Fibroblast of lung (primary cell): ENCODE measurements around the gene PCGF1. TPM values are rescaled to one million over a fixed set of nuclear protein-coding genes. Genes with fewer than 3 reads are reported as not detected.

ENCODE experiments used
- DNase-seq, 2 donors: peaks; one replicate each; pipeline versions ENCODE4 v3.0.0 to v3.0.0-alpha.2; 2010; ENCODE audit warnings: low read depth in 2 of 2
- H2AFZ ChIP-seq: 2 replicates; pipeline ENCODE4 v1.5.1; 2012; ENCODE audit warnings: low read length, control low read depth, inconsistent platforms
- H3K27ac ChIP-seq: 2 replicates; pipeline ENCODE4 v1.5.1; 2011; ENCODE audit warnings: low read length, control low read depth; ENCODE audit not compliant: insufficient read depth
- H3K27me3 ChIP-seq: 2 replicates; pipeline ENCODE4 v1.5.1; 2011; ENCODE audit warnings: mild to moderate bottlenecking, low read length; ENCODE audit not compliant: control insufficient read depth, insufficient read depth
- H3K36me3 ChIP-seq: 2 replicates; pipeline ENCODE4 v1.5.1; 2011; ENCODE audit warnings: low read length; ENCODE audit not compliant: control insufficient read depth, insufficient read depth
- H3K4me1 ChIP-seq: 2 replicates; pipeline ENCODE4 v1.5.1; 2011; ENCODE audit warnings: low read length; ENCODE audit not compliant: control insufficient read depth, insufficient read depth; ENCODE audit errors: extremely low read depth
- H3K4me2 ChIP-seq: 2 replicates; pipeline ENCODE4 v1.5.1; 2011; ENCODE audit warnings: low read length, control low read depth; ENCODE audit not compliant: insufficient read depth; ENCODE audit errors: extremely low read depth
- H3K4me3 ChIP-seq, 4 experiments: fragments of 200-600 bp in 1 of 4; sonication (generic) in 1 of 4; replicated peaks in 1 of 4; 2 replicates each; pipeline ENCODE4 v1.5.1; 2011 to 2016; ENCODE audit warnings: low read length in 4 of 4, low read depth in 3 of 4, mild to moderate bottlenecking in 3 of 4, control low read depth in 2 of 4, inconsistent platforms in 1 of 4, mixed read lengths in 1 of 4; ENCODE audit not compliant: insufficient read depth in 1 of 4; ENCODE audit errors: control extremely low read depth in 1 of 4
- H3K79me2 ChIP-seq: 2 replicates; pipeline ENCODE4 v1.5.1; 2012; ENCODE audit warnings: mild to moderate bottlenecking, low read length, inconsistent platforms; ENCODE audit not compliant: control insufficient read depth, insufficient read depth
- H3K9ac ChIP-seq: 2 replicates; pipeline ENCODE4 v1.5.1; 2011; ENCODE audit warnings: mild to moderate bottlenecking, low read length, control low read depth; ENCODE audit not compliant: insufficient read depth
- H3K9me3 ChIP-seq: 2 replicates; pipeline ENCODE4 v1.5.1; 2012; ENCODE audit warnings: low read depth, low read length; ENCODE audit not compliant: control insufficient read depth, insufficient read depth
- H4K20me1 ChIP-seq: 2 replicates; pipeline ENCODE4 v1.5.1; 2011; ENCODE audit warnings: low read length; ENCODE audit not compliant: control insufficient read depth, insufficient read depth; ENCODE audit errors: extremely low read depth
- EZH2 ChIP-seq: IDR thresholded peaks from 2 replicates; pipeline ENCODE4 v1.5.1; 2012; ENCODE audit warnings: low read length, control low read depth, mild to moderate bottlenecking; ENCODE audit errors: missing control alignments
- polyA plus RNA-seq, 2 donors: library from polyadenylated mRNA; depleted of rRNA in 1 of 2; stranded (reverse) in 1 of 2; unstranded in 1 of 2; fragments of >200 nt; gene quantifications; 2 replicates each; pipeline ENCODE4 v1.2.1, GENCODE V29; 2011 to 2012; ENCODE audit warnings: missing spikeins in 1 of 2
- total RNA-seq: library from RNA; depleted of rRNA; stranded (reverse); fragments of >200 nt; gene quantifications from 2 replicates; pipeline ENCODE4 v1.2.1, GENCODE V29; 2014
- TF ChIP-seq, protein P1 (sequence below), 2 donors: IDR thresholded peaks in 1 of 2; conservative IDR thresholded peaks in 1 of 2; 1 replicate in 1 of 2; 2 replicates in 1 of 2; pipeline ENCODE4 v1.5.1; 2011 to 2012; ENCODE audit warnings: low read length in 2 of 2, control low read depth in 1 of 2, inconsistent platforms in 1 of 2, low read depth in 1 of 2, mild to moderate bottlenecking in 1 of 2

PCGF1 gene
- total and polyA plus RNA-seq, 2 donors (not counting 1 experiment from before 2014, with no cell fraction given): 23.8 to 35.5 TPM

DNA sequence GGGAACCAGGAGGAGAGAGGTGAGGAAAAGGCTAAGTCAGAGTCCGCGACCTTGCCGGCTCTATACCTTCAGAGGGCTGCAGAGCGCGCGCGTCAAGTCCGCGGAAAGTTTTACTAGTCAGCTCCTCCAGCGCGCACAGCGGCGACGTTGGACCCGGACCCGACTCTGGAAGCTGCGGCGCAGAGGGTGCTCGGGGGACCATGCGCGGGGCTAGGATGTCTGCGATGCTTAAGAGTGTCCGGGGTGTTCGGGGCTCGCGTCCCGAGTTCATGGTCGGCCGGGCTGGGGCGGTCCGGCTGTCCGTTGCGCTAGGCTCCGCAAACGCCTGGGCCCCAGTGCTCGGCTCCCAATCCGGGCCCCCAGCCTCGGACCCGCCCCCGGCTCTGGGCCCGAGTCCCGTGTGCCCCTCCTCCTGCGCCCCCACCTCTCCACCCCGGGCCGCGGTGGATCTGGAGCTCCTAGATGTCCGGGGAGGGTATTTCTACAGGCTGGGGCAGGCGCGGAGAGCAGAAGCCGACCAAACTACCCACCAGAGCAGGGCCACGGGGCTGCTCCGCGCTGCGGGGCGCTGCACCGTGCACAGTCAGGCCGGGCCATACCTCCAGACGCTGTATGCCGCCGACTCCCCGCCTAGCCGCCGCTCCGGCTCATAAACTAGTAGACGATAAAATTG, 8.1 kb downstream of the PCGF1 start, which contains the start of gene LBX2:
Gene LBX2 (minus strand): TSS at position 337 of the 673 bp plus-strand sequence. CDS start 66 bp downstream, at position 271.
- Histone ChIP-seq H3K36me3 (no peaks in the 10 kb centered on the region), H3K4me2 (peak within 1 kb of the TSS; percentile 98), H3K4me3 (peak within 1 kb of the TSS; percentile 44 to 58 (median 48)), H3K79me2 (no peaks in the 10 kb centered on the region), H3K9me3 (no peaks in the 10 kb centered on the region), H4K20me1 (no peaks in the 10 kb centered on the region), H2AFZ (peak within 1 kb of the TSS; percentile 71), H3K27me3 (no peaks in the 10 kb centered on the region), H3K9ac (no peak within 1 kb of the TSS), H3K27ac (no peak within 1 kb of the TSS), H3K4me1 (peaks cover 9% of the 10 kb centered on the region)
- peak; percentile 15 for TF ChIP-seq EZH2
- TF ChIP-seq, protein P1, sequence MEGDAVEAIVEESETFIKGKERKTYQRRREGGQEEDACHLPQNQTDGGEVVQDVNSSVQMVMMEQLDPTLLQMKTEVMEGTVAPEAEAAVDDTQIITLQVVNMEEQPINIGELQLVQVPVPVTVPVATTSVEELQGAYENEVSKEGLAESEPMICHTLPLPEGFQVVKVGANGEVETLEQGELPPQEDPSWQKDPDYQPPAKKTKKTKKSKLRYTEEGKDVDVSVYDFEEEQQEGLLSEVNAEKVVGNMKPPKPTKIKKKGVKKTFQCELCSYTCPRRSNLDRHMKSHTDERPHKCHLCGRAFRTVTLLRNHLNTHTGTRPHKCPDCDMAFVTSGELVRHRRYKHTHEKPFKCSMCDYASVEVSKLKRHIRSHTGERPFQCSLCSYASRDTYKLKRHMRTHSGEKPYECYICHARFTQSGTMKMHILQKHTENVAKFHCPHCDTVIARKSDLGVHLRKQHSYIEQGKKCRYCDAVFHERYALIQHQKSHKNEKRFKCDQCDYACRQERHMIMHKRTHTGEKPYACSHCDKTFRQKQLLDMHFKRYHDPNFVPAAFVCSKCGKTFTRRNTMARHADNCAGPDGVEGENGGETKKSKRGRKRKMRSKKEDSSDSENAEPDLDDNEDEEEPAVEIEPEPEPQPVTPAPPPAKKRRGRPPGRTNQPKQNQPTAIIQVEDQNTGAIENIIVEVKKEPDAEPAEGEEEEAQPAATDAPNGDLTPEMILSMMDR (conservative IDR thresholded peaks at IDR 0.05 in 1 of 2, IDR thresholded peaks at IDR 0.05 in 1 of 2; ENCODE audit: low read depth in 1 of 2, low read length in 2 of 2): no peak
- DNase-seq: no peak

DNA sequence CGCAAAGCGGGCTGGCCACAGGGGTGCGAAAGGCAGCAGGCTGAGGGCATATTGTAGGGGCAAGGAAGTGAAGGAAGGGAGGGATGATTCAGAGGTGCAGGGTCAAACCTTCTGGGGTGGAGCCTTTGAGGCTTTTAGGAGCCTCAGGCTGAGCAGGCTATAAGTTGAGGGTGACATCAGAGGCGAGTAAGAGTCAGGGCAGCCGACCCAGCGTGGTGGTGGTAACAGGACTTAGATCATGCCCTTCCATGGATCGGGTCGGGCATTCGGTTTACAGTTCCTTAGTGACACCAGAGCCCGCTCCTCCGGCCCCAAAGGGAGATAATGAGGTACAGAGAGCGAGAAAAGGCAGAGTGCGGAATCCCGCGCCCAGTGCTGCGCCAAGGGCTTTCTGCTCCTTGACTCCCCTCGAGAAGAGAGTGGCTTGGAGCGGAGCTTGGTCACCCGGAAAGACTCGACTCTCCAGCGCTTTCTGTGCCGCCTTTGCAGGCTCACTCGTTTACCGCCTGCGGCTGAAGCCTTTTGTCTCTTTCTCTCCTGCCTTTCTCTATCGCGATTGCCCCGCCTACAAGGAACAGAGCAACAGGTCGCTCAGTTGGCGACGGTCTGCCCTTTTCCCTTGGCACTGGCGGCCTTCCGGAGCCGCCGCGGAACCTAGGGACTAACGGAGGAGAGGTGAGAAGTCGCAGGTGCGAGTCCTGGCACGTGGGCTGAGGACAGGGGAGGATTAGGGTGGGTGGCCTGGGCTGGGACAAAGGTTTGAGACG, 8.8 kb downstream of the PCGF1 start:
- TF ChIP-seq EZH2: peak; percentile 68
- TF ChIP-seq, protein P1 (conservative IDR thresholded peaks at IDR 0.05 in 1 of 2, IDR thresholded peaks at IDR 0.05 in 1 of 2; ENCODE audit: low read depth in 1 of 2, low read length in 2 of 2): no peak
- no peaks in the 10 kb centered on the region for H3K36me3 ChIP-seq
- DNase-seq: no peak
- peak overlapping the region; percentile 44 to 58 (median 48) for H3K4me3 ChIP-seq
- H2AFZ ChIP-seq: peak overlapping the region; percentile 71
- H3K27ac ChIP-seq: no peak overlapping the region
- peaks cover 9% of the 10 kb centered on the region for H3K4me1 ChIP-seq
- H3K4me2 ChIP-seq: peak overlapping the region; percentile 98
- no peaks in the 10 kb centered on the region for H3K27me3 ChIP-seq
- H3K9ac ChIP-seq: no peak overlapping the region
- H3K79me2 ChIP-seq: no peaks in the 10 kb centered on the region
- H4K20me1 ChIP-seq: no peaks in the 10 kb centered on the region
- H3K9me3 ChIP-seq: no peaks in the 10 kb centered on the region

DNA sequence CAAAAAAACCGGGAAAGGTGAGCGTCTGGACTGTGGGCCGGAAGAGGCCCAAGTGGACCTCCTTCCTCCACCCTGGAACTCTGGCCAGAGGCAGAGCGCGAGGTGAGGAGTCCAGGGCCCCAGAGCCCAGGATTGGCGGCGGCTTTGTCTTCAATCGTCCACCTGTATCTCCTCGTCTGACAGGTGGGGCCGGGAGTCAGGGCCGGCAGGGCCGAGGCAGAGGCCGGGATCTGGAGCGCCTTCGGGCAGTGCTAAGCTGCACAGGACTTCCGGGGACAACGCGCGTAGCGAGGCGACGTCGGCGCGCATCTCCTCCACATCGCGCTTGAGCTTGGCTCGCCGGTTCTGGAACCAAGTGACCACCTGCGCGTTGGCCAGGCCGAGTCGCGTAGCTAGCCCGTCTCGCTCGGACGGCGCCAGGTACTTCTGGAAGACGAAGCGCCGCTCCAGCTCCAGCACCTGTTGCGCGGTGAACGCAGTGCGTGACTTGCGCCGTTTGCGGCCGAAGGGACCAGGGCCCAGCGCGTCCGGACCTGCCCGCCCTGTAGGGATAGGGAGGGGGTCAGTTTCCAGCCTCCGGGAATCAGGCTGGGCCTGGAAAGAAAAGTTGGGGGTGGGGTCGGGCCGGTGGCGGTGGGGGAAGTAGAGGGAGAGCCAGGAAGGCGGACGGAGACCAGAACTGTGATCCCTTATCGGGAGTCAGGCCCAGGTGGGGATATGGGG, 9.6 kb downstream of the PCGF1 start:
- DNase-seq: no peak
- no peaks in the 10 kb centered on the region for H3K79me2 ChIP-seq
- peak overlapping the region; percentile 71 for H2AFZ ChIP-seq
- no peak for TF ChIP-seq EZH2
- TF ChIP-seq, protein P1 (conservative IDR thresholded peaks at IDR 0.05 in 1 of 2, IDR thresholded peaks at IDR 0.05 in 1 of 2; ENCODE audit: low read depth in 1 of 2, low read length in 2 of 2): no peak
- H3K9ac ChIP-seq: no peak overlapping the region
- H3K9me3 ChIP-seq: no peaks in the 10 kb centered on the region
- peak overlapping the region; percentile 44 to 58 (median 48) for H3K4me3 ChIP-seq
- H3K27me3 ChIP-seq: no peaks in the 10 kb centered on the region
- peaks cover 7% of the 10 kb centered on the region for H3K4me1 ChIP-seq
- H4K20me1 ChIP-seq: no peaks in the 10 kb centered on the region
- peaks cover 2% of the 10 kb centered on the region for H3K36me3 ChIP-seq
- no peak overlapping the region for H3K27ac ChIP-seq
- H3K4me2 ChIP-seq: peak overlapping the region; percentile 98
